ENCODE data around the gene DPP10. TPM values are rescaled to one million over a fixed set of nuclear protein-coding genes. Genes with fewer than 3 reads are reported as not detected.

DPP10 gene
- total and polyA plus RNA-seq, 7 donors: 0.60 to 4.4 (median 3.5) TPM

GRCh38 chr2:114534116-114535084 lies 92.0 kb downstream of the DPP10 start:
- DNase-seq: no peak
- no peaks in the 10 kb centered on the region for H3K9me3 ChIP-seq
- H3K27me3 ChIP-seq: no peaks in the 10 kb centered on the region
- no peak overlapping the region for H3K27ac ChIP-seq
- WGBS, 2 donors: 75 to 84% methylated on average over 3 of the region's 3 CpGs
- TF ChIP-seq POLR2AphosphoS5 (IDR thresholded peaks at IDR 0.05): no peak
- no peak for TF ChIP-seq POLR2A (IDR thresholded peaks at IDR 0.05)
- no peak for TF ChIP-seq CTCF (IDR thresholded peaks at IDR 0.05)
- no peak for TF ChIP-seq EP300 (IDR thresholded peaks at IDR 0.05)
- no peaks in the 10 kb centered on the region for H3K36me3 ChIP-seq
- no peaks in the 10 kb centered on the region for H3K4me1 ChIP-seq
- intact Hi-C loops (cut with DNase I): no loop called here
- no peak overlapping the region for H3K4me3 ChIP-seq

- no peaks in the 10 kb centered on the region for H3K27me3 ChIP-seq
- no peaks in the 10 kb centered on the region for H3K36me3 ChIP-seq
- no peak overlapping the region for H3K4me3 ChIP-seq
- DNase-seq: no peak
- no peak overlapping the region for H3K27ac ChIP-seq
- H3K4me1 ChIP-seq: no peaks in the 10 kb centered on the region
- H3K9me3 ChIP-seq: no peaks in the 10 kb centered on the region
- intact Hi-C loops (cut with DNase I): no loop called here
- 70 to 91% methylated on average over 1 of the region's 1 CpG for WGBS, 2 donors
- TF ChIP-seq CTCF (IDR thresholded peaks at IDR 0.05): no peak
- no peak for TF ChIP-seq POLR2A (IDR thresholded peaks at IDR 0.05)
- TF ChIP-seq EP300 (IDR thresholded peaks at IDR 0.05): no peak
- TF ChIP-seq POLR2AphosphoS5 (IDR thresholded peaks at IDR 0.05): no peak
Measured at GRCh38 chr2:114537777-114538176, 95.3 kb downstream of the DPP10 start.

GRCh38 chr2:114542695-114543094 lies 100.3 kb downstream of the DPP10 start:
- no peaks in the 10 kb centered on the region for H3K27me3 ChIP-seq
- no peak for TF ChIP-seq POLR2A (IDR thresholded peaks at IDR 0.05)
- TF ChIP-seq EP300 (IDR thresholded peaks at IDR 0.05): no peak
- TF ChIP-seq CTCF (IDR thresholded peaks at IDR 0.05): no peak
- TF ChIP-seq POLR2AphosphoS5 (IDR thresholded peaks at IDR 0.05): no peak
- no peaks in the 10 kb centered on the region for H3K9me3 ChIP-seq
- DNase-seq: no peak
- intact Hi-C loops (cut with DNase I): no loop called here
- 8 to 38% methylated on average over 2 of the region's 2 CpGs for WGBS, 2 donors
- no peaks in the 10 kb centered on the region for H3K4me1 ChIP-seq
- peak overlapping the region in 1 of 4 donors; percentile 38 for H3K27ac ChIP-seq
- H3K36me3 ChIP-seq: no peaks in the 10 kb centered on the region
- H3K4me3 ChIP-seq: no peak overlapping the region

GRCh38 chr2:114543236-114543766 lies 100.9 kb downstream of the DPP10 start:
- WGBS, 2 donors: 2 to 11% methylated on average over 7 of the region's 7 CpGs
- no peak overlapping the region for H3K4me3 ChIP-seq
- intact Hi-C loops (cut with DNase I): no loop called here
- no peaks in the 10 kb centered on the region for H3K36me3 ChIP-seq
- no peaks in the 10 kb centered on the region for H3K27me3 ChIP-seq
- DNase-seq: no peak
- no peaks in the 10 kb centered on the region for H3K9me3 ChIP-seq
- H3K27ac ChIP-seq: peak overlapping the region in 1 of 4 donors; percentile 38
- H3K4me1 ChIP-seq: no peaks in the 10 kb centered on the region
- TF ChIP-seq EP300 (IDR thresholded peaks at IDR 0.05): no peak
- TF ChIP-seq POLR2A (IDR thresholded peaks at IDR 0.05): no peak
- TF ChIP-seq POLR2AphosphoS5 (IDR thresholded peaks at IDR 0.05): no peak
- no peak for TF ChIP-seq CTCF (IDR thresholded peaks at IDR 0.05)

Measured in sigmoid colon (tissue), 7 donors.